A673 (cell line): Measurements from ENCODE around the gene ATP1A2.

ENCODE experiments used
- CTCF ChIP-seq: fragments of 300-800, 200-600 bp; sonication (generic); conservative IDR thresholded peaks from 2 replicates; pipeline ENCODE4 v1.5.1; 2017; ENCODE audit warnings: low read depth, mild to moderate bottlenecking, antibody characterized with exemption, low read length, moderate library complexity, mixed read lengths
- EZH2 ChIP-seq: fragments of 200-600 bp; sonication (generic); IDR thresholded peaks from 2 replicates; pipeline ENCODE4 v1.6.1; 2017; ENCODE audit warnings: borderline replicate concordance, low read depth, mild to moderate bottlenecking, mixed read lengths, antibody characterized with exemption, low read length; ENCODE audit not compliant: poor library complexity, severe bottlenecking

GRCh38 chr1:160179336-160179735 is 63.8 kb downstream of the ATP1A2 start:
- no peak for TF ChIP-seq EZH2
- no peak for TF ChIP-seq CTCF
